ENCODE results near the gene SLC49A3.

- TF ChIP-seq CTCF (IDR thresholded peaks at IDR 0.05; ENCODE audit: control extremely low read depth in 1 of 3, insufficient read depth in 1 of 3, low read depth in 1 of 3, low read length in 3 of 3) (no peak), CHD2 (IDR thresholded peaks at IDR 0.05; ENCODE audit: low read length) (no peak), SIRT6 (IDR thresholded peaks at IDR 0.05; ENCODE audit: low read length) (no peak), KDM1A (IDR thresholded peaks at IDR 0.05; ENCODE audit: borderline replicate concordance, low read length) (no peak), TAF1 (IDR thresholded peaks at IDR 0.05; ENCODE audit: low read depth, low read length) (no peak), BACH1 (IDR thresholded peaks at IDR 0.05; ENCODE audit: low read length) (no peak), NRF1 (IDR thresholded peaks at IDR 0.05; ENCODE audit: low read depth, low read length) (no peak), POLR2AphosphoS5 (IDR thresholded peaks at IDR 0.05; ENCODE audit: low read depth, low read length) (no peak), CEBPB (IDR thresholded peaks at IDR 0.05; ENCODE audit: low read depth, low read length) (no peak), SP1 (IDR thresholded peaks at IDR 0.05; ENCODE audit: low read depth, low read length) (no peak), RAD21 (IDR thresholded peaks at IDR 0.05 in 1 of 2, conservative IDR thresholded peaks at IDR 0.05 in 1 of 2; ENCODE audit: low read depth in 2 of 2, low read length in 2 of 2) (no peak)
Observed at GRCh38 chr4:732486-732885, 43.5 kb upstream of the SLC49A3 start.

Data from H1 (cell line).